Dermis microvascular lymphatic vessel endothelial cell (primary cell): ENCODE measurements around the gene AMER3. TPM values are rescaled to one million over a fixed set of nuclear protein-coding genes. Genes with fewer than 3 reads are reported as not detected.

Source experiments
- DNase-seq, 2 donors: peaks; one replicate each; pipeline versions ENCODE4 v3.0.0 to v3.0.0-alpha.2; 2010; ENCODE audit warnings: low read depth in 2 of 2
- total RNA-seq: library from RNA; depleted of rRNA; stranded (reverse); fragments of >200 nt; gene quantifications from 2 replicates; pipeline ENCODE4 v1.2.1, GENCODE V29; 2014

Gene AMER3
- total RNA-seq, 1 donor from 2014 or later: not detected

- no peak for DNase-seq
Measured at GRCh38 chr2:130814931-130815680, 59.8 kb downstream of the AMER3 start.

Other genes with a start within 250 kb of the AMER3 start
- 0.25 and 0.26 TPM in 2 replicates for gene POTEI, start 246.2 kb upstream of the AMER3 start, total RNA-seq
- gene CFC1B, start 234.3 kb upstream of the AMER3 start, total RNA-seq: not detected in 2 replicates
- not detected in 2 replicates for gene CFC1, start 156.0 kb upstream of the AMER3 start, total RNA-seq
- gene POTEJ, start 144.1 kb upstream of the AMER3 start, total RNA-seq: 0.26 and 0.38 TPM in 2 replicates
- under 0.01 TPM in 1 of 2 replicates, not detected in the other for gene GPR148, start 26.5 kb upstream of the AMER3 start, total RNA-seq
- gene ARHGEF4, start 81.4 kb downstream of the AMER3 start, total RNA-seq: 0.26 and 0.63 TPM in 2 replicates